ENCODE results near the gene ABT1. TPM values are rescaled to one million over a fixed set of nuclear protein-coding genes. Genes with fewer than 3 reads are reported as not detected.

ABT1 gene
- total RNA-seq, 2 experiments from 2014 or later, result 38.7 to 39.7 TPM

DNA sequence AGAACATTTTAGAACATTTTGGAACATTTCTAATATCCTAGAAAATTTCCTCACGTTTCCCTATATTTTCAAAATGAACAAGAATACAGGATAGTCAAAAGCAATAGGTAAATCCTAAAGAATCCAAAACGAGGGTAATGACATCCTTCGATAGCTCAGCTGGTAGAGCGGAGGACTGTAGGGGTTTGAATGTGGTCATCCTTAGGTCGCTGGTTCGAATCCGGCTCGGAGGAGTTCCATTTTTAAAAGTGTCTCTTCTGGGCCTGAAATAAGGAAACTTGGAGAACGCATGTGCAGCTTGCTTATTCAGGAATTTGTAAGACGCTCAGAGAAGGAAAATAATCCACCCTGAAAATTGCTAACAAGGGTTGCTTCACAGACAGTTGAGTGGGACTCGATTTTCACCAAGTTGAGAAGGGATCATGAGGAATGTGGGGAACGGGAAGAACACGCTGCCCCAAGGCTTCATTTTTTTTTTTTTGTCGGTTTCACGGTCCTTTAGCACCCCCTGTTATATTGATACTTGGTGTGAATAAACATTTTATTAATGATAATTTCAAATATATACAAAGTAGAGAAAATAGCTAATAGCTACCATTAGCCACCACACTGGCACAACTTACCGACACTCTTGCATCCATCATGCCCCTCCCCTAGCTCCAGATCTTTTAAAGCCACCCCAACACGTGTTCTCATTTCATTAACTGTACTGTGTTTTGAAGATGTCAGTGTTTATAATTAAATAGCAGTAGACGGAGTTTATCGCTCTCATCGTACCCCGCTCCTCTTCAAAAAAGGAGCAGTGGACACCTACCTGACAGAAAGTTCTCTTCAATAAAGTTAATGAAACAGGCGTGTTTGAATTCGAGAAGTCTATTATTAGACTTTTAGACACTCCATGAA, 1.8 kb upstream of the ABT1 start:
- POLR2A ChIA-PET, result interaction anchor here (0.5 to 1.1 kb wide), 2 partner anchors 18 to 23 kb away, joined by 3 to 9 read pairs; no protein-coding TSS in a partner anchor
- CTCF ChIA-PET, result interaction anchor here (0.6 to 2.7 kb wide), 24 partner anchors 10 to 884 kb away, joined by 3 to 68 read pairs (median 4); partner anchors contain the start of gene HMGN4

DNA sequence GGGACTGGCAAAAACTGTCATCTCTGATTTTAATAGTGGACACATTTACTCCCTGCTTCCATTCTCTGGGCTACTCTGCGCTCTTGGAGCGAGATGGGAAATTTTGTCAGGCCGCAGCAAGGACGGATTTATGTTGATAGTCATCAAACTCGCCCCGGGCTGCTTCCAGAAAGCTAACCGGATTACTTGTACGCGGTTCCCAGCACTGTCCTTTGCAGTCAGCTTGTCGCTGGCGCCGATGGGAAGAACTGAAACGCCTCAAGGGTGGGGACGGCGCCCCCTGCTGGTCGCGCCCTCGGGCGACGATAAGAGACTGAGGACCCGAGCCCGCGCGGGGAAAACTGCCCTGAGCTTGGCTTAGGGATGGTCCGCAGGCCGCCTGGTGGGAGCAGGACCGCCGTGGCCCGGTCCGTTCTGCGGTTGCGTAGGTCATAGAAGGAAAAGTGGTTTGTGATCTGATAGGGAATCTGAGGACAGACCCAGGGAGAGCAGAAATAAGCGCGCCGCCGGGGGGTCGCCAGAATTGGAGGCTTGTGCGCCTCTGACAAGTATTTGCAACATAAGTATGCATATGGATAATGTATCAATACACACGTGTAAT, 984 bp upstream of the ABT1 start:
- CTCF ChIA-PET, result interaction anchor here (0.6 to 2.7 kb wide), 23 partner anchors 11 to 883 kb away, joined by 3 to 68 read pairs (median 4); partner anchors contain the start of gene HMGN4
- POLR2A ChIA-PET, result interaction anchor here (1.1 kb wide), 1 partner anchor 19 kb away, joined by 3 read pairs; no protein-coding TSS in a partner anchor

DNA sequence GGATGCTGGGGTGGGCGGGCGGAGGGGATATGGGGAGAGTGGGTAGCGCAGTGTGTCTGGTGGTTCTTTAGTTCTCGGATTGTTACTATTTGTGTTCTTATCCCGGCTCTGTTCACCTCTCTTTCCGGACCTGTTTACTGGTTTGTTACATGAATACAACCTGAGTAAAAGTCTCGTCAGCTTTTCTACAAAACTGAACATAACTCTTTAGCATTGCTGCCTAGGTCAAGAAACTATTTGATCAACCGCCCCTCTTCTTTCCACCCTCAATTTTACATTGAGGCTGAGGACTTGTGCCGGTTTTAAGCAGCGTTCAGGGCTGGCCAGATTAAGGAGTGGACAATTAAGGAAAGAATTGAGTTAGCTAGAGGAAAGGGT, 625 bp downstream of the ABT1 start:
- ChIA-PET CTCF (no interaction called here), POLR2A (interaction anchor here (0.5 kb wide), 1 partner anchor 581 kb away, joined by 9 read pairs; no protein-coding TSS in a partner anchor)

DNA sequence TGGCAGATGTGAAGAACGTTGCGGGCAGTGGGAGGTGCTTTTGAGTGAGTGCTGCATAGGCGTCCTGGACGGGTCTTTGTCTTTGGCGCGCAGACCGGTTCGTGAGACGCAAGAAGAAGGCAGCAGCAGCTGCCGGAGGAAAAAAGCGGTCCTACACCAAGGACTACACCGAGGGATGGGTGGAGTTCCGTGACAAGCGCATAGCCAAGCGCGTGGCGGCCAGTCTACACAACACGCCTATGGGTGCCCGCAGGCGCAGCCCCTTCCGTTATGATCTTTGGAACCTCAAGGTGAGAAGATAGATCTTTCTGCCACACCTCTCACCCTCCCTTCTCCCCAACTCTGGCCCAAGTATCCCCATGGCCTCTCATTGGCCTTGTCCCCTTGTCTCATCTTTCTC, 1.1 kb downstream of the ABT1 start:
- ChIA-PET CTCF (no interaction called here), POLR2A (no interaction called here)

DNA sequence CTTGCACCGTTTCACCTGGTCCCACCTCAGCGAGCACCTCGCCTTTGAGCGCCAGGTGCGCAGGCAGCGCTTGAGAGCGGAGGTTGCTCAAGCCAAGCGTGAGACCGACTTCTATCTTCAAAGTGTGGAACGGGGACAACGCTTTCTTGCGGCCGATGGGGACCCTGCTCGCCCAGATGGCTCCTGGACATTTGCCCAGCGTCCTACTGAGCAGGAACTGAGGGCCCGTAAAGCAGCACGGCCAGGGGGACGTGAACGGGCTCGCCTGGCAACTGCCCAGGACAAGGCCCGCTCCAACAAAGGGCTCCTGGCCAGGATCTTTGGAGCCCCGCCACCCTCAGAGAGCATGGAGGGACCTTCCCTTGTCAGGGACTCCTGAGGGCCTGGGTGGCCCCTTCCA, 1.5 kb downstream of the ABT1 start:
- CTCF ChIA-PET, result no interaction called here
- POLR2A ChIA-PET, result no interaction called here

DNA sequence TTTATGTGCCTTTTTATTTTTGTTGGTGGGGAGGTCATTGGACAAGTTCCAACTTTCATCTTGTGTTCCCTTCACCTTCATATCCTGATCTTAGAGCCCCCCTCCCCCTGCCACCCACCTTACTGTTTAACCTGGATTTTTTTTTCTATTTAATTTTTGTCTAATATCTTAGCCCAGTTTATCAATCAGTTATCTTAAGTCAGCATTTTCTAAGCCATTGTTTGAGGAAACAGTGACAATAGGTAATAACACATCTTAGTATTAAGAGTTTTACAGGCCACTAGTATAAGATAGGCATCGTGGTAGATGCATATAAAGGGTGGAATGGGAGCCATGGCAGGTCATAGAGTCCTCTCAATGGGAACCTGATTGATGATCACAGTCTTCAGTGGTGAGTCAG, 2.4 kb downstream of the ABT1 start:
- POLR2A ChIA-PET, result no interaction called here
- CTCF ChIA-PET, result no interaction called here

DNA sequence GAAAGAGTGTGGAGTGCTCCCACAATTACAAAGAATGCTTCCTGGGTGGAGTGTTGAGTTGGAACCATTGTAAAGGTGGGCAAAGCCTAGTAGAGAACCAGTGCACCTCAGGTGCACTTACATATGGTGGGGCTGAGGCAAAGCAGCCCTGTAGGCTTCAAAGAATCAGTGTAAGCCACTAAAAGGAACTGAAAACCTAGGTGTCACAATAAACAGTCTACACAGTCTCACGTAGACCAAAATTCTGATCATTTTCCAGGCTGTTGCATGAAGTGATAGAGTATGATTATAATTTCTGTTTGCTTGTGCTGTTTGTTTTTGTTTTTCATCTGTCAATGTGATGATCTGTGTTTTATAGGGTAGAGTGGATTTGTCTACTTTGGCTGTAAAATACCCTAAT, 2.8 kb downstream of the ABT1 start:
- ChIA-PET CTCF (no interaction called here), POLR2A (no interaction called here)

DNA sequence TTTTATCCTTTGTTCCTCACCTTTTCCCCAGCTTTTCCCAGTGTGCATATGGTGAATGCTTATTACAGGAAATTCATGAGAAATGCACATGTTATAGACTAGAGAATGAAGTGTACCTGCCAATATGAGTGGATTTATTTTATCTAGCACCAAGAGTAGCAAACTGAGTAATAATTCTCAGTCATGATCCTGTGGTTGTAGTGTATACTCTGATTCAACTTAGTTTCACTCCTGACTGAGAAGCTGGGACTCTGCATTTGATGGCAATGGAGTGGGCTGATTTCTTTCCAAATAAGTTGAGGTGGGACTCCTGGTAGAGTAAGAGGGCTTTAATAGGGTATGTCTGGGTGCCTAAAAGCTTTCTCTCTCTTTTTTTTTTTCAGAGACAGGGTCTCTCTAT, 4.0 kb downstream of the ABT1 start:
- POLR2A ChIA-PET, result interaction anchor here (1.0 kb wide), 1 partner anchor 530 kb away, joined by 3 read pairs; no protein-coding TSS in a partner anchor
- CTCF ChIA-PET, result interaction anchor here (0.6 to 1.7 kb wide), 5 partner anchors 24 to 1293 kb away, joined by 3 to 4 read pairs (median 3); no protein-coding TSS in a partner anchor

DNA sequence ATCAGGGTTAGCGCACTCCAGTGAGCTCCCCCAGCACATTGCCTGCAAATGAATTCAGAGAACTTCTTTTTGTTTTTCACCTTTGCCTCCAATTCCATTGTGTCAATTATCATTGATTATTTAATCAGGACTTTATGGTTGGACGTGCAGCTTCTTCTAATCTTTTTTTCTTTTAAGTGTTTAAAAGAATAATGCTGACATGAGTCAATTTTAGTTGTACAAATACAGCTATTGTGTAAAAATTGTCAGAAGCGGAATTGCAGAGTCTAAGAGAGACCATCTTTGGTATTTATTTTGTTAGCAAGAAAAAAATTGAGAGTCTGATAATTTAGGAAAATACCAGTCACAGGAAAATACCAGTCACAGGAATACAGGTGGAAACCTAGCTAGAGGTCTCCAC, 5.5 kb downstream of the ABT1 start:
- ChIA-PET POLR2A (no interaction called here), CTCF (interaction anchor here (1.7 kb wide), 1 partner anchor 477 kb away, joined by 3 read pairs; no protein-coding TSS in a partner anchor)

DNA sequence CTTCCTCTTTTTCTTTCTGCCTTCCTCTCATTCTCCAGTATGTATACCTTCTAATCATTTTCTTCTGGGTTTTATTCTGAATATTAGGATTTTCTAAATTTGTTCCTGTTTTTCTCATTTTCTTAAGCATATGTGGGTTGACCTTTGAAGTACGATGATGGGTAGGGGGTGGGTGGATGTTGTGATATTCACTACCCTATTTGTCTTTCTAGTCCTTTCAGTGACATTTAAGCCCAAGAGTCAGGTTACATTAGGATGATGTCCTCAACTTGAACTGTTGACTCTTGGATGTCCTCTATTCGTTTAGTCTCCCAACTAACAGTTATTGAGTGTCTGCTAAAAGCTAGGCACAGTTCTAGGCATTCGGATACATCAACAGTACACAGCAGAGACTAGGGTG, 7.3 kb downstream of the ABT1 start:
- ChIA-PET CTCF (no interaction called here), POLR2A (no interaction called here)

DNA sequence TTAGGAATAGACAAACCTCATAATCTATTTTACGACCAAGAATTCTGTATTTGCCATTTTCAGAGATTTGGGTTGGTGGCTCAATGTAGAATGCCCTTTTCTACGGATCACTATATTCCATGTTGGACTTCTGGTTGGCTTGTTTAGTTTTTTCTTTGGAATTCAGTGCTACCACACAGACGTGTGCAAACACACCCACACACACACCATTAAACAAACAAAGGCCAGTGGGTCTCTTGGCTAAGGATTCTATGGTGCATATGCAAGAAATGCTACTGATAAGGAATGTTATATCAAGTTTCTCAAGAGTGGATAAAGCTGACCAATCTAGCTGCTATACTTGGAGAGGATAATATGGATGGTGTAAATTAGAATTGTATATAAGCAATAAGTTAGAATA, 8.0 kb downstream of the ABT1 start:
- ChIA-PET POLR2A (no interaction called here), CTCF (no interaction called here)

DNA sequence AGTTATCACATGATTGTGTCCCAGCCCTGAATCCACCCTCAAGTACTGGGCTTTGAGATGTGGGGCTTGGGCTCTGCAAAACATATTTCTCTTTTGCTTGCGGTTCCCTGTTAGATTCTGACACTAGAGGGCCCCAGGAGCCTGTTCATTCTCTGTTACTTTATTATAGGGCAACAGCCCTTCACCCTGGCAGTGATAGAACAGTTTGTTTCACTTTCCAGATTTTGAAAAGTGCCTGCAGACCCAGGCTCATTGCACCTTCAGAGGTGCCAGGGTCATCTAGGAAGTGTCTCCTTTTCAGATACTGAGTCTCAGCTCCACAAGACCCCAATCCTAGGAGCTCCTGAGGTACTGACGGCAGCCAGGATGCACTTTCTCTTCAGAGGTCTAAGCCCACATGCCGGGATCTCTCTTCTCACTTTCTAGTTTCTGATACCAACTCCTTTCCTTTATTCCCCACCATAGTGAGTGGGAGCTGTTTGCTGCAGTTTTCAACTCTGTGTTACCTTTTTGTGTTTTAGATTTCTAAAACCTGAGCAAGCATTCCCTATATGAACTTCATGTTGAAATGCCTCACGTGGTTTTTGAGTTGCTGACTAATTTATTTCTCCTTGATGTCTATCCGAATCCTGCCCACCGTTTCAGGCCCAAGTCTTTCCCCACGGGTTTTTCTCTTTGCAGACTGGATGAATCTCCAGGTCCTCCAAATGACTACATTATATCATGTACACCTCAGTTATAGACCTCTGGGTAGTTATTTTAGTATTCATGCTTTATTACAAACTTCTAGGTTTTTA, 10.9 kb downstream of the ABT1 start:
- POLR2A ChIA-PET, result no interaction called here
- CTCF ChIA-PET, result no interaction called here

DNA sequence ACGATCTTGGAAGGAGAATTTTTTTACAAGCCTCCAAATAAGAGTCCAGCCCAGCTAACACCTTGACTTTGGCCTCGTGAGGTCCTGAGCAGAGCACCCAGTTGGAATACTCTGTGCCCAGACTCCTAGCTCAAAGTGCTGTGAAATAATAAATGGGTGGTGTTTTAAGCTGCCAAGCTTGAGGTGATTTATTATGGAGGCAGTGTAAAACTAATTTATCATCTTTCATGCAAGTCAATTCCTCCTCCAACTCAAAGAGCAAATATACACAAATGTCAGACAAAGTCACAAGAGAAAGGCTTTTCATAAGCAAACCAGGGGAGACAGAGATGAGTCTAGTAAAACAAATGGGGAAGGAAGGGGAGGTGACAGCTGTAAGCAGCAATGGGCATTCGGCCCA, 12.7 kb downstream of the ABT1 start:
- ChIA-PET POLR2A (no interaction called here), CTCF (interaction anchor here (0.7 kb wide), 1 partner anchor 492 kb away, joined by 4 read pairs; no protein-coding TSS in a partner anchor)

DNA sequence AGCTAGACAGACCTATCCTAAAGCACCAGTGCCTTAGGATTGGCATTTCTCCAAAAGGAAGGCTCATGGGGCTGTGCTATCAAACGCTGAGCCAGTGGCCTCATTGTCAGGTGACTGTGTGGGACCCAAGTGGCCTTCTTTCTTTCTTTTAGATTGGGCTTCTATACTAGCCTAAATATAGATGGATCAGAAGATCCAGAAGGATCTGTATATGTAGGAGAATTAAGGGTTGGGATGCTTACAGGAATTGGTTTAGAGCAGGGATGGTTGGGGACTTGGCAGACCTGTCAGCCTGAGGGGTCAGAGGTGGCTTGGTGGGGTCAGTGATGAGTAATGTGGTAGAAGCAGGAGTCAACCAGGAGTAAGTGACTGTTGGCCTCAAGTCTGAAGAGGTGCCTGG, 14.8 kb downstream of the ABT1 start:
- ChIA-PET CTCF (no interaction called here), POLR2A (no interaction called here)

DNA sequence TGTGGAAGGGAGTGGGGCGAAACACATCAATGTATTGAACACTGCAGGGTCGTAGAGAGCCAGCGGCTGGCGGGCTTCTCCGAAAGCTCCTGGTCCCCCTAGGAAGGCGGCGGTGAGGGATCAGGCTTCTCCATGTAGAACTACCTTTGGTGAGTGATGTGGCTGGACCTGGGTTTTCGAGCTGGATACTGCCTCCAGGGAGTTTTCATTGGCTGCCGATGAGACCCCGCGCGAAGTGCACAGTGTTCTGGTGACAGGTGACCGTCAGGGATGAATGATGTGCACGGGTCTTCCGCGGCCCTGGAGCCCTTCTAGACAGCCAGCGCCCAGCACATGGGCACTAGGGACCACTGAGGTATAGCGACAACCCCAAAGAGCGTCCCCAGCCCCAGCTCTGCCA, 16.4 kb downstream of the ABT1 start:
- ChIA-PET CTCF (no interaction called here), POLR2A (no interaction called here)

DNA sequence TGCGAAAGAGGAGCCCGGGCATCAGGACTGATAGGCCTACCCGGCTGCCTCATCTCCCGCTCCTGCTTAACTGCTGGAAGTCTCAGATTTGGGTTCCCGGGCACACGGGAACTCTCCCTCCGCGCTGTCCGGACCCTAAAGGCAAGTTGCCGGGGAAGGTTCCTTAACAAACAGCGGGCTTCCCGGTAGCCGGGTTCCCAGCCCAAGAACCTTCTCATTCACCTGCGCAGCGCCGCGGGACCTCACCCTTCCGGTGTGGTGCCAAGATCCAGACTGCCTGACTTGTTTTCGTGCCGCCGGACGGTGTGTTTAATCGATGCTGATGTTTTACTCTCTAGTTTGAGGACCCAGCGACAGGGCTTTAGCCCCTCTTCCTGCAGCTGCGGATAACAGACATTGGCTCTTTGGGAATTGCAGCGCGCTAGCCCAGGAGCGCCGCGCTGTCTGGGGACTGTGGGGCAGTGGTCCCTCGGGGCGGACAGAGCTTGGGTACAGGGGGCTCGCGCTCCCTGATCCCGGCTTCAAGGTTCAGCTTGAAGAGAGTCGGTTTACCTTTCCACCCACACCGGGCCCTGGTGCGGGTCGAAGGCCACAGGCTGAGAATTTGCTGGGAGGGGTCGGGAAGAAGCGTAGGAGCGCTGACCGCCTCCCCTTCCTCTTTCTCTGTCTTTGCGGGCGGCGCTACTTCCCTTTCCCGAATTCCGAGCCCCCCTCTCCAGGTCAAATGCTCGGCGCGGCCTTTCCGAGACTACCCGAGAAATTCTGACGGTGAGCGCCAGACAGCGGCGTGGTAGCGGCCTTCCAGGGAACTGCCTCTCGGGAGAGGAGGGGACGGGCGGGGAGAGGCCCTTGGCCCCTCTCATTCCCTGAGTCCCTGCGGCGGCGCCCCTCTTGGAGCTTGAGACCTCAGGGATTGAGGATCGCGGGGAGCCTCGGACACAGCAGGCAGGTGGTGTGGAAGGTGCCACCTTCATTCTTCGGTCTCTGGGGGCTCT, 17.2 kb downstream of the ABT1 start:
- POLR2A ChIA-PET, result no interaction called here
- CTCF ChIA-PET, result no interaction called here

DNA sequence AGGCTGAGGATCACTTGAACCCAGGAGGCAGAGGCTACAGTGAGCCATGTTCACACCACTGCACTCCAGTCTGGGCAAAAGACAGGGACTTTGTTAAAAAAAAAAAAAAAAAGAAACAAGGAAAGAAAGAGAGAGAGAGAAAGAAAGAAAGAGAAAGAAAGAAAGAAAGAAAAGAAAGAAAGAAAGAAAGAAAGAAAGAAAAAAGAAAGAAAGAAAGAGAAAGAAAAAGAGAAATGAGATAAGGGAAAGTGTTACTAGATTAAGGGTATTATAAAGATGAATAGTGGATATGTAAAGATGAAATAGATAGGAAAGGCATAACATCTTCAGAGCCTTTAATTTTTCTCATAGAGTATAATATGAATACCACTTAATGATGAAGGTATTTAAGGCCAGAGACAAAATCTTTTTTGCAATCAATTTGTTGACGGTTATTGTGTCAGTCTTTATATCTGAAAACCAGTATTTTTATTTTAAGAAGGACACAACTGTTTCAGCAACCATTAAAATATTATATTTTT, 26.6 kb downstream of the ABT1 start:
- ChIA-PET POLR2A (no interaction called here), CTCF (no interaction called here)

DNA sequence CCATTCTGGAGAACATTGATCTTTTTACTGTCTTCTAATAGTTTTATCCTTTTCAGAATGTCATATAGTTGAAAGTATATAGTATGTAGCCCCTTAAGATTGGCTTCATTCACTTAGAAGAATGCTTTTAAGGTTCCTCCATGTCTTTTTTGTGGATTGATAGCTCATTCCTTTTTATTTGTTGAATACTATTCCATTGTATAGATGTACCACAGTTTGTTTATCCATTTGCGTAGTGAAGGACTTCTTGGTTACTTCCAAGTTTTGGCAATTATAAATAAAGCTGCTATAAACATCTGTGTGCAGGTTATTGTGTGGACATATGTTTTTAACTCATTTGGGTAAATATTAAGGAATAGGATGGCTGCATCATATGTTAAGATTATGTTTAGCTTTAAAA, 27.8 kb downstream of the ABT1 start:
- ChIA-PET POLR2A (no interaction called here), CTCF (no interaction called here)

DNA sequence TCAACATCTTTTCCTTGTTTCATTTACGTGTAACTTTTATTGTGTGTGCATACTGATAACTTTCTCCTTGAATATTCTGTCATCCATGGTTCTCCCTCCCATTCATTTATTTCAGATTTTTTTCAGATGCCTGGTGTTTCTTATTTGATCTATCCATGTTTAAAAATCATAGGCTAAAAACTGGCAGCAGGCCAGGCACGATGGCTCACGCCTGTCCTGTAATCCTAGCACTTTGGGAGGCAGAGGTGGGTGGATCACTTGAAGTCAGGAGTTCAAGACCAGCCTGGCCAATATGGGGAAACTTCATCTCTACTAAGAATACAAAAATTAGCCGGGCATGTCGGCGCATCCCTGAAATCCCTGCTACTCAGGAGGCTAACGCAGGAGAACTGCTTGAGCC, 31.1 kb downstream of the ABT1 start:
- ChIA-PET POLR2A (no interaction called here), CTCF (no interaction called here)

All from activated CD8-positive, alpha-beta memory T cell treated with anti-CD3 and anti-CD28 coated beads for 36 hours (primary cell).